Measurements from ENCODE around the gene TSNAXIP1.

TSNAXIP1 gene

DNA sequence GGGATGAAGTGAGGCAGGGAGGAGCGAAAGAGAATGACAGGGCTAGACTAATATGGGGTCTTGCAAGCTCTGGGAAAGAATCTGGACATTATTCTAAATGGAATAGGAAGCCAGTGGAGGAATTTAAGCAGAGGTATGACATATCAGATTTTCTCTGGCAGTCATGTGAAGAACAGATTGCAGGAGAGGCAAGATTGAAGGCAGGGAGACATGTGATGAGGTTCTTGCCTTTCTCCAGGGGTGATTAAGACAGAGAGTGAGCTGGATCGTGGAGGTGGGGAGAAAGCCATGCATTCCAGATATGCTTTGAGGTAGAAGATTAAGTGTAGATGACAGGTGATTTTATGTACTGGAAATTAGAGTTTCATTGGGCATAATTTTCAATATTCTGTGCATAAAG lies 31.1 kb downstream of the TSNAXIP1 start:
- TF ChIP-seq, protein P1, sequence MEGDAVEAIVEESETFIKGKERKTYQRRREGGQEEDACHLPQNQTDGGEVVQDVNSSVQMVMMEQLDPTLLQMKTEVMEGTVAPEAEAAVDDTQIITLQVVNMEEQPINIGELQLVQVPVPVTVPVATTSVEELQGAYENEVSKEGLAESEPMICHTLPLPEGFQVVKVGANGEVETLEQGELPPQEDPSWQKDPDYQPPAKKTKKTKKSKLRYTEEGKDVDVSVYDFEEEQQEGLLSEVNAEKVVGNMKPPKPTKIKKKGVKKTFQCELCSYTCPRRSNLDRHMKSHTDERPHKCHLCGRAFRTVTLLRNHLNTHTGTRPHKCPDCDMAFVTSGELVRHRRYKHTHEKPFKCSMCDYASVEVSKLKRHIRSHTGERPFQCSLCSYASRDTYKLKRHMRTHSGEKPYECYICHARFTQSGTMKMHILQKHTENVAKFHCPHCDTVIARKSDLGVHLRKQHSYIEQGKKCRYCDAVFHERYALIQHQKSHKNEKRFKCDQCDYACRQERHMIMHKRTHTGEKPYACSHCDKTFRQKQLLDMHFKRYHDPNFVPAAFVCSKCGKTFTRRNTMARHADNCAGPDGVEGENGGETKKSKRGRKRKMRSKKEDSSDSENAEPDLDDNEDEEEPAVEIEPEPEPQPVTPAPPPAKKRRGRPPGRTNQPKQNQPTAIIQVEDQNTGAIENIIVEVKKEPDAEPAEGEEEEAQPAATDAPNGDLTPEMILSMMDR (IDR thresholded peaks at IDR 0.05; ENCODE audit: low read depth, low read length) = no peak
- no peak for DNase-seq (ENCODE audit: extremely low read depth, low read depth)

- TF ChIP-seq, protein P1 (IDR thresholded peaks at IDR 0.05; ENCODE audit: low read depth, low read length) = no peak
- DNase-seq (ENCODE audit: extremely low read depth, low read depth) = no peak
Observed at GRCh38 chr16:67841198-67841815, 34.6 kb downstream of the TSNAXIP1 start.

GRCh38 chr16:67841816-67842508 lies 35.3 kb downstream of the TSNAXIP1 start, which contains the start of gene THAP11:
Gene THAP11 (plus strand): TSS chr16:67842320. CDS start chr16:67842555, 235 bp downstream.
- TF ChIP-seq, protein P1 (IDR thresholded peaks at IDR 0.05; ENCODE audit: low read depth, low read length) = peak; percentile 80
- DNase-seq (ENCODE audit: extremely low read depth, low read depth) = peak; percentile 82

- TF ChIP-seq, protein P1 (IDR thresholded peaks at IDR 0.05; ENCODE audit: low read depth, low read length) = peak; percentile 37
- DNase-seq (ENCODE audit: extremely low read depth, low read depth) = no peak
Observed at GRCh38 chr16:67842509-67843342, 36.0 kb downstream of the TSNAXIP1 start.

DNA sequence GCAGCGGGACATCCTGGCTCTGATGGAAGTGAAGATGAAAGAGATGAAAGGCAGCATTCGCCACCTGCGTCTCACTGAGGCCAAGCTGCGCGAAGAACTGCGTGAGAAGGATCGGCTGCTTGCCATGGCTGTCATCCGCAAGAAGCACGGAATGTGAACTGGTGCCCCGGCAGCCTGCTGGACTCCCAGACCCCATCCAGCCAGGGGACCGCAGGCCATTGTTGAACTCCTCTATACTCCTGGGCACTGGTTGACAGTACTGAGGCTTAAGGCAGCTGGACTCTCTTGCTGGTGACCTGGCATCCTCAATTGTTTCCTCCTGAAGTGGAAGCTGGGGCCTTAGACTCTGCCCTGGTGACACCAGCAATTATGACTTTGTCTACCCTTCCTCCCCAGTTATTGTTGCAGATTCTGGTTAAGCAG lies 36.7 kb downstream of the TSNAXIP1 start:
- TF ChIP-seq, protein P1 (IDR thresholded peaks at IDR 0.05; ENCODE audit: low read depth, low read length) = no peak
- no peak for DNase-seq (ENCODE audit: extremely low read depth, low read depth)

GRCh38 chr16:67844497-67844896 lies 37.8 kb downstream of the TSNAXIP1 start:
- TF ChIP-seq, protein P1 (IDR thresholded peaks at IDR 0.05; ENCODE audit: low read depth, low read length) = no peak; the same call in 1 of the 2 replicates
- DNase-seq (ENCODE audit: extremely low read depth, low read depth) = no peak
